ENCODE results near the gene PFN3. TPM values are rescaled to one million over a fixed set of nuclear protein-coding genes. Genes with fewer than 3 reads are reported as not detected.
"Not testable (repeated sequence)": the region's sequence is repeated elsewhere in the genome, so short reads cannot be mapped to it uniquely, and the experiment has no call there.

Gene PFN3
- total RNA-seq, 1 donor from 2014 or later, result not detected

DNA sequence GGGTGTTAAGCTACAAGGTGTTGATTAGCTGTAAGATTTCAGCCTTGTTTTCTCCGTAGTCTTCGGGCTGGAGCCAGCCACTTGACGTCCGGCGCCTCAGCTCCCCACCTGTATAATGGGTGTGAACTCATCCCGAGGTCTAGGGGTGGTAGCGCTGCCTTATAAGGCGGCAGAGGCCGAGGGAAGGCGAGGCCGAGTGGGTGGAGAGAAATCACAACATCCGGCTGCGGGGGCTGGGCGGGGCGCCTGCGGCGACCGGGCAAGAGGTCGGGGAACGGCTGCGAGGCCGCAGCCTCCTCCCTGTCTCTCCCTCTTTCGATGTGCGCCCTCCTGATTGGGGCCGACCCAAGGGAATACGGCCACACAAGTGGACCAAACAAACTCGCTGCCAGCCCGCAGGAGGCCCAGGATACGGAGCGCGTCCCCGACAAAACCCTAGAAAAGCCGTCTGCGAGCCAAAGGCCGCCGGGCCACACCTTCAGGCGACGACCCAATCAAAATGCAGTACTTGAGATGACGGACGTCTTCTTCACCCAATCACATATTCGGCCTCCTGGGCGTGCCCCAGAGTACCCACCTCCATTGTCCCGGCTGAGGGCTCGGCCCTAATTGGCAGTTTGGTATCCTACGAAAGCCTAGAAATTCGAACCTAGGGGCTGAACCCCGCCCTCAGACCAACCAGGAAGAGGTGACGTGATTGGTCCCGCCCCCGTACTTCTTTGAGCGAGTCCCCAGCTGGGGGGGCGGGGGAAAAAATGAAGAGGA is 25.5 kb upstream of the PFN3 start:
- Histone ChIP-seq H3K4me3 (ENCODE audit: low read depth, low read length) (peak overlapping the region; percentile 55), H3K27me3 (ENCODE audit: control insufficient read depth, insufficient read depth, low read length) (no peaks in the 10 kb centered on the region), H3K36me3 (ENCODE audit: control insufficient read depth, insufficient read depth, low read length) (peaks cover 1% of the 10 kb centered on the region)
- peak; percentile 99 for DNase-seq (ENCODE audit: low read depth)
- no peak for TF ChIP-seq CTCF (IDR thresholded peaks at IDR 0.05; ENCODE audit: insufficient read depth, low read length, poor library complexity, severe bottlenecking)

DNA sequence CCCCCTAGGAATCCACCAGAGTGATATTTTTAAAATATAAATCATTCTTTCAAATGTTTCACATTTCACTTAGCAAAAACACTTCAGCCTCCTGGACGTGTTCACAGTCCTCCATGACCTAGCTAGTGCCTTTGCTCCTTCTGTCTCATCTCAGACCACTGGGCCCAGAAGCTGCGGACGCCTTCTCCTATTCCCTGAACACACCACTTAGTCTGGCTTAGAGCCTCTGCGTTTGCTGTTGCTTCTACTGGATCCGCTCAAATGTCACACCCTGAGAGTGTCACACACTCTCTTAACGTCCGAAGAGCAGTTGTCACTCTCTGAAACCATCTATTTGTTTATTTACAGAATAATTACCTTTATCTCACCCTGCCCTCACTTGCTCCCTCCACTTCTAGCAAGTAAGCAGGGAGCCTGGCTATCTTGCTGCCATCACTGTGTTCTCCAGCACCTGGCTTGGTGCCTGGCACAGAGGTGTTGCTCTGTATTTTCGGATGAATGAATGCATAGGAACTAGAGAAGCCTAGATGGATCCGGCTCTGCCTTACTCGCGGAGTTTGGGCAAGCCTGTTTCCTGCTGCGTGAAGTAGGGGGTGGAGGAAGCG is 24.8 kb upstream of the PFN3 start:
- TF ChIP-seq CTCF (IDR thresholded peaks at IDR 0.05; ENCODE audit: insufficient read depth, low read length, poor library complexity, severe bottlenecking), result no peak
- Histone ChIP-seq H3K27me3 (ENCODE audit: control insufficient read depth, insufficient read depth, low read length) (no peaks in the 10 kb centered on the region), H3K36me3 (ENCODE audit: control insufficient read depth, insufficient read depth, low read length) (no peaks in the 10 kb centered on the region), H3K4me3 (ENCODE audit: low read depth, low read length) (peak overlapping the region; percentile 55)
- no peak for DNase-seq (ENCODE audit: low read depth)

- H3K27me3 ChIP-seq (ENCODE audit: control insufficient read depth, insufficient read depth, low read length), result no peaks in the 10 kb centered on the region
- H3K36me3 ChIP-seq (ENCODE audit: control insufficient read depth, insufficient read depth, low read length), result no peaks in the 10 kb centered on the region
- H3K4me3 ChIP-seq (ENCODE audit: low read depth, low read length), result no peak overlapping the region
- TF ChIP-seq CTCF (IDR thresholded peaks at IDR 0.05; ENCODE audit: insufficient read depth, low read length, poor library complexity, severe bottlenecking), result no peak
- DNase-seq (ENCODE audit: low read depth), result no peak
Observed at GRCh38 chr5:177423671-177424070, 23.2 kb upstream of the PFN3 start.

GRCh38 chr5:177421062-177421798 is 20.8 kb upstream of the PFN3 start:
- Histone ChIP-seq H3K27me3 (ENCODE audit: control insufficient read depth, insufficient read depth, low read length) (no peaks in the 10 kb centered on the region), H3K36me3 (ENCODE audit: control insufficient read depth, insufficient read depth, low read length) (no peaks in the 10 kb centered on the region), H3K4me3 (ENCODE audit: low read depth, low read length) (no peak overlapping the region)
- DNase-seq (ENCODE audit: low read depth), result no peak
- no peak for TF ChIP-seq CTCF (IDR thresholded peaks at IDR 0.05; ENCODE audit: insufficient read depth, low read length, poor library complexity, severe bottlenecking)

DNA sequence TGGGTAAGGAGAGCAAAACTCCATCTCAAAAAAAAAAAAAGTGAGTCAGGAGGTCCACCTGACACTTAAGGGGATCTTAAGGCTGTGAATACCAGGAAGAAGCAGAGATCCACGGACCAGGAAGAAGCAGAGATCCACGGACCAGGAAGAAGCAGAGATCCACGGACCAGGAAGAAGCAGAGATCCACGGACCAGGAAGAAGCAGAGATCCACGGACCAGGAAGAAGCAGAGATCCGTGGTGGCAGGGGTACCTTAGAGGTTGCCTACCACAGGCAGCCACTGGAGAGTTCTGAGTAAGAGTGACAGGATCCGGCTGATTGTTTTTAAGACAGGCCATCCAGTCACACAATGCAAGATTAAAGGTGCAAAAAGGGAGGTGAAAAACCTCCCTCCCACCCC is 20.0 kb upstream of the PFN3 start:
- not testable (repeated sequence) for H3K36me3 ChIP-seq (ENCODE audit: control insufficient read depth, insufficient read depth, low read length); H3K27me3 ChIP-seq (ENCODE audit: control insufficient read depth, insufficient read depth, low read length); DNase-seq (ENCODE audit: low read depth); H3K4me3 ChIP-seq (ENCODE audit: low read depth, low read length)

GRCh38 chr5:177419046-177419445 is 18.6 kb upstream of the PFN3 start:
- TF ChIP-seq CTCF (IDR thresholded peaks at IDR 0.05; ENCODE audit: insufficient read depth, low read length, poor library complexity, severe bottlenecking), result no peak
- no peaks in the 10 kb centered on the region for H3K36me3 ChIP-seq (ENCODE audit: control insufficient read depth, insufficient read depth, low read length)
- no peak overlapping the region for H3K4me3 ChIP-seq (ENCODE audit: low read depth, low read length)
- no peaks in the 10 kb centered on the region for H3K27me3 ChIP-seq (ENCODE audit: control insufficient read depth, insufficient read depth, low read length)
- DNase-seq (ENCODE audit: low read depth), result no peak

- not testable (repeated sequence) for H3K36me3 ChIP-seq (ENCODE audit: control insufficient read depth, insufficient read depth, low read length); H3K4me3 ChIP-seq (ENCODE audit: low read depth, low read length); H3K27me3 ChIP-seq (ENCODE audit: control insufficient read depth, insufficient read depth, low read length); DNase-seq (ENCODE audit: low read depth)
Observed at GRCh38 chr5:177417081-177417480, 16.6 kb upstream of the PFN3 start.
